Esophagus squamous epithelium (tissue), 4 donors: ENCODE measurements around the gene CDH2.

Experiments
- CTCF ChIP-seq, 6 experiments: fragments of 450-650 bp in 4 of 6; fragments of 200-600 bp in 2 of 6; sonication (generic) in 2 of 6; IDR thresholded peaks; one replicate each; pipeline ENCODE4 v1.5.1; 2016 to 2019; ENCODE audit warnings: antibody characterized with exemption in 6 of 6, mild to moderate bottlenecking in 4 of 6, moderate library complexity in 4 of 6
- POLR2A ChIP-seq, 4 donors: fragments of 450-650 bp; IDR thresholded peaks; one replicate each; pipeline ENCODE4 v1.6.1; 2017; ENCODE audit warnings: antibody characterized with exemption in 4 of 4, mild to moderate bottlenecking in 4 of 4, moderate library complexity in 3 of 4

- no peak for TF ChIP-seq POLR2A (IDR thresholded peaks at IDR 0.05)
- no peak for TF ChIP-seq CTCF (IDR thresholded peaks at IDR 0.05)
These were observed 42.2 kb downstream of the CDH2 start for GRCh38 chr18:28134774-28135173.
